Stimulated activated CD8-positive, alpha-beta memory T cell treated with anti-CD3 and anti-CD28 coated beads, Interleukin-12 subunit alpha, Interleukin-12 subunit beta, amount 100 ng/mL, for 4 hours (primary cell): ENCODE results near the gene SLC10A6.
"Not testable (repeated sequence)": the region's sequence is repeated elsewhere in the genome, so short reads cannot be mapped to it uniquely, and the experiment has no call there.

Experiments
- DNase-seq: peaks from one replicate; pipeline ENCODE4 v3.0.0-alpha.2; 2020; ENCODE audit warnings: low read depth

The SLC10A6 gene, protein sequence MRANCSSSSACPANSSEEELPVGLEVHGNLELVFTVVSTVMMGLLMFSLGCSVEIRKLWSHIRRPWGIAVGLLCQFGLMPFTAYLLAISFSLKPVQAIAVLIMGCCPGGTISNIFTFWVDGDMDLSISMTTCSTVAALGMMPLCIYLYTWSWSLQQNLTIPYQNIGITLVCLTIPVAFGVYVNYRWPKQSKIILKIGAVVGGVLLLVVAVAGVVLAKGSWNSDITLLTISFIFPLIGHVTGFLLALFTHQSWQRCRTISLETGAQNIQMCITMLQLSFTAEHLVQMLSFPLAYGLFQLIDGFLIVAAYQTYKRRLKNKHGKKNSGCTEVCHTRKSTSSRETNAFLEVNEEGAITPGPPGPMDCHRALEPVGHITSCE

DNA sequence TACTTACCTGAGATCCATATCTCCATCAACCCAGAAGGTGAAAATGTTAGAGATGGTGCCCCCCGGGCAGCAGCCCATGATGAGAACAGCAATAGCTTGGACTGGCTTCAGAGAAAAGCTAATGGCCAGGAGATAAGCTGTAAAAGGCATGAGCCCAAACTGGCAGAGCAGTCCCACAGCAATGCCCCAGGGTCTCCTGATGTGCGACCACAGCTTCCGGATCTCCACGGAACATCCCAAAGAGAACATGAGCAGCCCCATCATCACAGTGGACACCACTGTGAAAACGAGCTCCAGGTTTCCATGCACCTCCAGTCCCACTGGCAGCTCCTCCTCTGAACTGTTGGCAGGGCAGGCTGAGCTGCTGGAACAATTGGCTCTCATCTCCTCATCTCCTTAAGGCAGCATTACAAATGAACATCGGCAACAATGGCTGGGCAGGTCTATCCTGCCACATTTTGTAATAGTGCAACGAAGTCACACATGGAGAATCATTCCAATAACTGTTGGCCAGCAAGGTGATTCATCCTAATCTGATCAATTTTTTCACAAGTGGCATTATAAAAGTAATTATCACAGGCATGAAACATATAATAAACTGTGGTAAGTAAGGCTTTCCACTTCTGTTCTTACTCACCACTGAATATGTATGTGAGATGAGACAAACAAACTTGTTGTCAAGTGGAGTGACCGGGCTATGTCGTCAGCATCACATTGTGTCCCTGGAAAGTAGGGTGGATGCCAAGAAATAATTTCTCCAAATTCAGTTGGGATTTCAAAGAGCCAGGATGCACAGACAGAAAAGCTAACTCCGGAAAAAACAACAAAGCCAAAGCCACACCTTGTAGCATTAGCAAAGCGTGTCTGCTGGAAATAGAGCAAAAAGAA lies at the start of gene SLC10A6:
SLC10A6 (minus strand) TSS at position 653 of the 888 bp plus-strand sequence; CDS start at position 384, 269 bp downstream.
- DNase-seq = no peak

DNA sequence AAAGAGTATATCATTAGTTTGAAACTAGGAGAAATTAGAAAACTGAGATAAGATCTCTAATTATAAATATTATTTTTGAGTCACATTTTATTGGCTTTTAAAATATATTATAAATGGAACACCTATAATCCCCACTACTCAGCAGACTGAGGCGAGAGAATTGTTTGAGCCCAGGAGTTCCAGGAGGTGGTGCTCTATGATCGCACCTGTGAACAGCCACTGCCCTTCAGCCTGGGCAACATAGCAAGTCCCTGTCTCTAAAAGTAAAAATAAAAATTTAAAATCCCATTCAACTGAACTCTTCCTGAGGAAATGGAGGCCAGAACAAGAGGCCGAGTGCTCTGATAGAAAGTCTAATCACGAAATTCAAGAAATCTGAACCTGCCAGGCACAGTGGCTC lies 49.4 kb upstream of the SLC10A6 start:
- no peak for DNase-seq

DNA sequence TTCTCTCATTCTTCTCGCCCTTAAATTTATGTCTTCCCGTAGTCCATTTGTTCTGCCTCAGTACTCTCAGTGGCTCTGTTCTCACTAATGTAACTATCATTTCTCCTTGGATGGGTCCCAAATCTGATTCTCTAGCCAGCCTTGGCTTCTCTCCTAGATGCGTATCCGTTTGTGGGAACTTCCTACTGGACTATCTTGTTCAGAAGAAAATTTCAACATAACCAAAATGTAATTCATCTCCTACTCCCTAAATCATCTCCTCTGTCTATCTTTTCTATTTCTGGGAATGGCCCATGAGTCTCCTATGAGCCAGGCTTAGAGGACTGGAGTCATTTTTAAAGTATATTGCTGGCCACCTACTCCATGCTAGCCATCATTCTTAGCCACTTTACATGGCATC lies 47.4 kb upstream of the SLC10A6 start:
- DNase-seq = no peak

DNA sequence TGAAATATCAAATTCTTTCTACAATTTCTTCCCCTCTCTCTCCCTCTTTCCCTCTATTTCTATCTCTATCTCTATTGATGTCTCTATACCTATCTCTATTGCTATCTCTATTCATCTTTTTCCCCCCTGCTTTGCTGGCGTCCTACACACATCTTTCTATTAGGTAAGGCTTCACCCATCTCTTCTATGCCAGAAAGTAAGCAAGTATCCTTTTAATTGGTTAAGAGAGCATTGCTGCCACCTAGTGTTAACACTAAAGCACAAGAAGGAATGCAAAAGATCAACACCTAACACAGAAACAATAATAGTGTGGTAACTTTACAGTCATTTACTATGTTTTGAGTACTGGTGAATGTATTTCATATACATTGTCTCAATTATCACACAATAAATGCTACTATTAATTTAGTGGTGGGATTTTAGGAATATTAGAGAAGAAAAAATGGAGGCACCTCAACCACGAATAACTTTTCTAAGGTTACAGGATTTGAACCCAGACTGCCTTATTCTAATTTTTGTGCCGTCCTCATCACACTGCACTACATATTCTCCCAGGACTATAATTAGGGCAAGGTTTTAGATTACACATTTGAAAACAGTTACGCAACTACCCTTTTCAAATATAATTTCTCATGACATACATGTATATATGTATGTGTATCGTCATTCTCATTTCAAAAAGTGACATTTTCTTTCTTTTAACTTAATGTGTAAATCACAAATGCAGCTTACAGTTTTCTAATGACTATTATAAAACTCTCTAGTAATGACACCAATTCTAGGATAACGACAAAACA lies 46.7 kb upstream of the SLC10A6 start:
- DNase-seq = no peak

DNA sequence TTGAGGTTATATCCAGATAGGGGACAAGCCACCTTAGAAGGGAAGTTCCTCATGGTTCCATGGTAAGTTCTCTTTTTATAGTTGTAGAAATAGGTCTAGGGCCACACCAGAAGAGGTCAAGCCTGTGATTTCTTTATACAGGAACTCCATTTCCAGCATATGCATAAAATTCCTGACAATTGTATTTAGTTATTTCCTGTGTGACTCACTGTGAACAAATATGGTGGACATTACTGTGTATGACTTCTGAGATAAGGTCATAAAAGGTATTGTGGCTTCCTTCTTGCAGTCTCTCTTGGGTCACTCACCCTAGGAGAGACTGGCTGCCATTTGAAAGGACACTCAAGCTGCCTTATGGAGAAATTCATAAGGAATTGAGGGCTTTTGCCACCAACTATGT lies 45.3 kb upstream of the SLC10A6 start:
- no peak for DNase-seq

DNA sequence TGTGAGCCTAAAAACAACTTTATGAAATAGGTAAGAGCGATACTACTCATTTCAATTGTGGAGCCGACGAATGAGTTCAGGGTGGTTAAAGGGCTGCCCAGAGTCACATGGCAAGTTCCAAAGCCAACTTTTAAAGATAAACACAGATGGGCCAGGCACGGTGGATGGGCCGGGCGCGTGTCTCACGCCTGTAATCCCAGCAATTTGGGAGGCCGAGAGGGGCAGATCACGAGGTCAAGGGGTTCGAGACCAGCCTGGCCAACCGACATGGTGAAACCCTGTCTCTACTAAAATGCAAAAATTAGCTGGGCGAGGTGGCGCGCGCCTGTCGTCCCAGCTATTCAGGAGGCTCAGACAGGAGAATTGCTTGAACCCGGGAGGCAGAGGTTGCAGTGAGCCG lies 44.0 kb upstream of the SLC10A6 start:
- no peak for DNase-seq

DNA sequence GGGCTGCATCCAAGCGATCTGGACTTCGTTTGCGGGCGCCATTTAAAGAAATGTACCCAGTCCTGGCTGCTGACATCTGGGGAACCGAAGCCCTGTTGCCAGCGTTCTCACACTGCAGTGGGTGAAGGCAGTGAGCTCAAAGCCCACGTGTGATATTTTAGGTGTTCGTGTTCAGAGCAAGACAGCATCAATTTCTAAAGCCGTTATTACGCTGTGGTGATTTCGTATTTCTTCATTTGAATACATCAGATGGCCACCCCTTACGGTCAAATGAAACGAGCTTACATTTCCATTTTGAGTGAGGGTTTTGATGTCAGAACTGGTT lies 43.4 kb upstream of the SLC10A6 start:
- DNase-seq = no peak

DNA sequence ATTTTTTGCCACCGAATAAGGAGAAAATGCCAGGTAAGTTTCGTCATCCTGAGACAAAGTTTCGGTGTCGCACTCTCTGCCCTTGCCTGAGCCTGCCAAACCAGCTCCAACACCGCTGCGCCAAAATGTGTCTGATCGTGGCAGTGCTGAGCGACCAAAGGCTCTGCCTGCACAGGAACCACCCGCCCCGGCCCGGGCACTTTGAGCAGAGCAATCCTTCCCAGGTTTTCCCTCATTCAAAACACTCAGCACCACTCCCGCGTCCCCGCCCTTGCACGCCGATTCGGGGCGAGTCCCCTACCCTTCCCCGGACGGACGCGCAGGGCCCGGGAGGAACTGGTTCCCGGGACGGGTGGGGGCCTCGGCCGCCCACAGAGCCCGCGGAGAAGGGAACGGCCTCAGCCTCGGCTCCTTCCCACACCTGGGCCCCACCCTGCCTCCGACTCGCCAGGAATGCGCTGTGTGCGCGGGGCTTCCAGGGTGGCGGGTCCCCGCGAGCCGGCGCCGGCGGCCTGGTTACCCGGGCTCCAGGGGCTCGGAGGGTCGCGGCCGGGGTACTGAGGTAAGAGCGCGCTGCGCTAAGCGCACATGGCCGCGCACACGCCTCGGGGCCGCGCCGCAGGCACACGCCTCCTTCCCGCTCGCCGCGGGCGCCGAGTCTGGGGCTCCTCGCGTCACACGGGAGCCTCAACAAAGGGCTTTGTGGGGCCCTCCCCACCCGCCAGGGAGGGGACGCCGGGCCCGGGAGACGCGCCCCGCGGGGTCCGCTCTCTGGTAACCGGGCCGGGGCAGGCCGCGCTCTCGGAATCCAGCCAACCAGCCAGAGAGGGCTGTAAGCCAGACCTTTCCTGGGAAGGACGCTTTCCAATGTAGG lies 42.8 kb upstream of the SLC10A6 start, which contains the start of gene C4orf36:
C4orf36 (minus strand) TSS at position 661 of the 874 bp plus-strand sequence. CDS start 902 bp downstream, outside the sequence.
- no peak for DNase-seq

DNA sequence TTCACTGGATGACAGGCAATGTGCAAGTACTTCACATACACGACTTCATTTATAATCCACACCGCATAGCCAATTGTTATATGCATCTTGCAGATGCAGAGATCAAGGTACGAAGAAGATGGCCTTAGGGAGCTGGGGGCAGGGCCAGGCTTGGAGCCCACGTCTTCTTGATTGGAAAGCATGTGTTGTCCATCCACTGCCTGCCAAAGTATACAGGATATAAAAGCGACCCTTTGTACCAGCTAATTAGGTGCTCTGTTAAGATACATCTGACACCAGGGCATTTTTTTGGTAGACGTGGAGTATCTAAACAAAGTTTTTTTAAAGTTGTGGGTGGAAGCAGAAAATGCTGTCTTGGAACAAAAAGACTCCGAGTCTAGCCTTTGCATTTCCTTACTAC lies 41.6 kb upstream of the SLC10A6 start:
- DNase-seq = no peak

DNA sequence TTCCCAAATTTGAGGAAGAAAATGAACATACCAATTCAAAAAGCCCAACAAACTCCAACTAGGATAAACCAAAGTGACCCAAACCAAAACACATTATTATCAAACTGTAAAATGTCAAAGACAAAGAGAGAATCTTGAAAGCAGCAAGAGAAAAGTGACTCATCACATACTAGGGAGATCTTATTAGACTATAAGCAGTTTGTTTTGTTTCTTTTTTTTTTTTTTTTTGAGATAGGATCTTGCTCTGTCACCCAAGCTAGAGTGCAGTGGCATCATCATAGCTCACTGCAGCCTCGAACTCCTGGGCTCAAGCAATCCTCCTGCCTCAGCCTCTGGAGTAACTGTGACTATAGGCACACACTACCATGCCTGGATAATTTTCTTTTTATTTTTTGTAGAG lies 30.5 kb upstream of the SLC10A6 start:
- no peak for DNase-seq

DNA sequence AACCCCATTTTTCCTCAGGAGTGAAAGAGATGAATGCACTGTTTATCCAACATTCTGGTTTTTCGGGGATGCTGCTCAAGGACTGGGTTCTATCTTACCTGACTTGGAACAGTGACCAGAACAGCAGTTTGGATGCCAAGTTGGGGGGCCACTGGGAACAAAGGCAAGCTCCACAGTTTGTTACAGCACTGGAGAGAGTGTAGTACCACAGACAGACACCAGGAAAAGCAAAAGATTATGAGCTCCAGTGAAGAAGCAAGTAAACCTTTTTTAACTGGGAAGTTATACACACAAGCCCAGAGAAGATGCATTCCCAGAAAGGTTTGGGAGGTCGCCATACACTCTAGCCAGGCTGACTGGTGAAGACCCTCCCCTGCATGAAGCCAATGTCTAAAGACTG lies 29.5 kb upstream of the SLC10A6 start:
- no peak for DNase-seq

DNA sequence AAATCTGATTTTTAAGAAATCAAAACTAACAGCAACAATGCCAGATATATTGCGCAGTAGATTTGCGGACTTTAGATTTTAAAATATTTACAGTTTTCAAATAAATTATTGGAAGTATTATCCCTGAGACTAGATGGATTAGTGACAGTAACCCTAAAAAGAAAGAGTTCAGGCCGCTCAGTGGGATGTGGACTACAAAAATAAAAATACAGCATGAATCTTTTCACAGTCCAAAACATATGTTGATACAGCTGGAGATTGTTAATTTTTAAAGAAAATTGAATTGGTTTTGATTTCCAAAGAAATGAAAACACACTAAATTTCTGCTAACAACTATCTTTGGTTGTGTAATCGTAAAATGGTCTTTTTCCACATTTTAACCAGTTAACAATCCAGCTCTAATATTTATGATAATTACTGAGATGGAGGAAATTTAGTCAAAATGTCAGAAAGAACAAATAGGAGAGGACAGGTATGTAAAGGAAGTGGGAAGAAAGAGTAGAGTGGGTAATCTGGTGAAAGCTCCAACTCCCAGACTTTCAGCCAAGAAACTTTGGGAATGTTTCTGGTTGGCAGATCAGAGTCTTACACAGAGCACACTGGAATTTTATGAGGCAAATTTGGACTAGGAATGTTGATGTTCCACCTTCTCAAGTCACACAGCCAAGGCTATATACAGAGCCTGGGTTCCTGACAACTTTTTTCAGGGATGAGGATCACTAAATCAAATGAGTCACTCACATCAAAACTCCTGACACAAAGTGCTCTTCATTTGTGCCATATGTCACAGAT lies 27.9 kb upstream of the SLC10A6 start:
- DNase-seq = no peak

DNA sequence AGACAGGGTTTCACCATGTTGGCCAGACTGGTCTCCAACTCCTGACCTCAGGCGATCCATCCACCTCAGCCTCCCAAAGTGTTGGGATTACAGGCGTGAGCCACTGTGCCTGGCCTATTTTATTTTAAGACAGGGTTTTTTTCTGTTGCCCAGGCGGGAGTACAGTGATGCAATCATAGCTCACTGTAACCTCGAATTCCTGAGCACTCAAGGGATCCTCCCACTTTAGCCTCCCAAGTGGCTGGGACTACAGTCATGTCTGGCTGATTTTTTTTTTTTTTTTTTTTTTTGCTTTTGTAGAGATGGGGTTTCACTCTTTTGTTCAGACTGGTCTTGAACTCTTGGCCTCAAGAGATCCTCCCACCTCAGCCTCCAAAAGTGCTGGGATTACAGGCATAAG lies 26.3 kb upstream of the SLC10A6 start:
- DNase-seq = not testable (repeated sequence)

DNA sequence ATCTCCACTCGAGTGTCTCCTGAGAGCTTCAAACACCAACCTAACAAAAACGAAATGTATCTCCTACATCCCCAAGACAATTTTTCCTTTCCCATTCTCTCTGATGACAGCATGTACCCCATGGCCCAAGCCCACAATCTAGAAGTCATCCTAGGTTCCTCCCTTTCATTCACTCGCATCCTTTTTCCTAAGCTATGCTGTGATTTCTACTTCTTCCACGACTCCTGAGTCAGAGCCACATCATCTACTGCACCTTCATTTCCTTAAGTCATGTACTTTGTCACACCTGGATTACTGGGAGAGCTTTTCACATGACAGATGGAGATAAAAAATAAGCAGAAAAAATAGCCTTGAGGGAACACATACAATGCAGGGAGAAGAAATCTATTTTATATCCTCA lies 23.0 kb upstream of the SLC10A6 start:
- no peak for DNase-seq

DNA sequence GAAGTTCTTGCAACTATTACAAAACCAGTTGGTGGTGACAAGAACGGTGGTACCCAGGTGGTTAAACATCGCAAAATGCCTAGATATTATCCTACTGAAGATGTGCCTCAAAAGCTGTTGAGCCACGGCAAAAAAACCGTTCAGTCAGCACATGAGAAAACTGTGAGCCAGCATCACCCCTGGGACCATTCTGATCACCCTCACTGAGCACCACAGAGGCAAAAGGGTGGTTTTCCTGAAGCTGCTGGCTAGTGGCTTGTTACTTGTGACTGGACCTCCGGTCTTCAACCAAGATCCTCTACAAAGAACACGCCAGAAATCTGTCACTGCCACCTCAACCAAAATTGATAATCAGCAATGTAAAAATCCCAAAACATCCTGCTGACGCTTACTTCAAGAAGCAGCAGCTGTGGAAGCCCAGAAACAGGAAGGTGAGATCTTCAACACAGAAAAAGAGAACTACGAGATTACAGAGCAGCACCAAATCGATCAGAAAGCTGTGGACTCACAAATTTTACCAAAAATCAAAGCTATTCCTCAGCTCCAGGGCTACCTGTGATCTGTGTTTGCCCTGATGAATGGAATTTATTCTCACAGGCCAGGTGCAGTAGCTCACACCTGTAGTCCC lies 21.4 kb upstream of the SLC10A6 start:
- no peak for DNase-seq

DNA sequence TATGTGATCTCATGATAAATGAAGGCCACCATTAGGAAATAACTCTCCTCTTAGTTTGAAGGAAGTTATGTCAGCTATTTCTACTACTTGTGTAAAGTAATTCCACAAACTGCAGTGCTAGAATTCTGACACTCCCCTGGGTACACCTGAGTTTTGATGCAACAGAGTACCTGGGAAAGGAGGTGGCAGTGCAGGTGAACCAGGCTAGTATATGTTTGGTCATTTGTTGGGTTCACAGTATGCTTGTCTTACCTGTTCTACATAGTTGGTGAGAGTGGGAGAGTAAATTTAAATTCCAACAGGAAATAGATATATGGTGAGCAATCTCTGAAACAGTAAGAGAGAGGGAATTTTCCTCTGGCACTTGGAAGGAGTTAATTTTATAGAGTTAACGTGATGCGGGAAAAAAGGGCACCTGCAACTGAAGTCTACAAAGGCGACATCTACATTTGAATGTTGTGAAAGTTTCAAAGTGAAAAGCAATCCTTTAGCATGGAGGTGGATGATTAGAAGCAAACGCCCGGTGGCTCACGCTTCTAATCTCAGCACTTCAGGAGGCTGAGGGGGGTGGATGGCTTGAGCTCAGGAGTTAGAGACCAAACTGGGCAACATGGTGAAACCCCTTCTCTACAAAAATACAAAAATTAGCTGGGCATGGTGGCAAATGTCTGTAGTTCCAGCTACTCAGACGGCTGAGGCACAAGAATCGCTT lies 8.3 kb upstream of the SLC10A6 start:
- no peak for DNase-seq

DNA sequence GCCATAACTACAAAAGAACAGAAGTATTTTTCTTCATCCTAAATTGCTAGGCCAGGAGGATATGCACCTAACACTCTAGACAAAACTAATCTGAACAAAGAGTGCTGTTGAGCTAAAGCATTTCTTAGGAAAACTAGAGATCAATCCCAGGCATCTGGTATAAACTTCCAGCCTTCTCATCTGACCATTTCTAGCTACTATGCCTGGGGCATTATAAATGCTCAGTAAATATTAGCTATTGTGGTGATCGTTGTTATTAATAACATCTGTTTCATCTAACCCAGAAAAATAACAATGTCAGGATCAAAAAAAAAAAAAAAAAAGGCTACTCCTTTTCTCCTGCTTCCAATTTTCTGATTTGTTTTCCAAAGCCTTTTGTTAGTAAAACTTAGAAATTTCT lies 7.7 kb upstream of the SLC10A6 start:
- no peak for DNase-seq

DNA sequence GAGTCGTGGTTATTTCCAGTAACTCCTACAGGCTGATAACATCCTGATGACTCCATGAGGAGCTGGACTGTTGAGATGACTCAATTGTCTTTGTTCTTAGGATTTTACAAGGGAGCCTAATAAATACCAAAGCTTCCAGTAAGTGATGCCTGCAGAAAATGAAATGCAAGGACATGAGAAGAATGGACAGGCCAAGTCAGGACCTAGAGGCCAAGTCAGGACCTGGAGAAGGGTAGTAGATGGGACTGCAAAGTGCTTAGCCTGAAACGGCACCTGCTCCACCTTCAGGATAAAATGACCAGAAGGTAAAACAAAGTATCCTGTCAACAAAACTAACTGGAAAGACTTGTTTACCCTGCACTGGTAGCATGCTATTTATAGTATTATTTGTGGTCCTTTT lies 6.4 kb upstream of the SLC10A6 start:
- no peak for DNase-seq

DNA sequence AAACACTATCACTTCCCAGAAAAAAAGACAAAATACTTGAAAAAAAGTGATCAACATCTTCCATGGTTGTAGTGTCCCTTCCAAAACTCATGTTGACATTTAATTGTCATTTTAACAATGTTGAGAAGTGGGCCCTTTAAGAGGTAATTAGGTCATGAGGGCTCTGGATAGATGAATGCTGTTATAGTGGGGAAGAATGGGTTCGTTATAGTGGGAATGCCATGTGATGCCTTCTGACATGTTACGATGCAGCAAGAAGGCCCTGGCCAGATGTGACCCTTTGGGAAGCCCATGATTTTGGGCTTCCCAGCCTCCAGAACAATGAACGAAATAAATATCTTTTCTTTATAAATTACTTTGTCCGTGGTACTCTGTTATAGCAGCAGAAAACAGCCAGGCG lies 4.0 kb upstream of the SLC10A6 start:
- DNase-seq = no peak

DNA sequence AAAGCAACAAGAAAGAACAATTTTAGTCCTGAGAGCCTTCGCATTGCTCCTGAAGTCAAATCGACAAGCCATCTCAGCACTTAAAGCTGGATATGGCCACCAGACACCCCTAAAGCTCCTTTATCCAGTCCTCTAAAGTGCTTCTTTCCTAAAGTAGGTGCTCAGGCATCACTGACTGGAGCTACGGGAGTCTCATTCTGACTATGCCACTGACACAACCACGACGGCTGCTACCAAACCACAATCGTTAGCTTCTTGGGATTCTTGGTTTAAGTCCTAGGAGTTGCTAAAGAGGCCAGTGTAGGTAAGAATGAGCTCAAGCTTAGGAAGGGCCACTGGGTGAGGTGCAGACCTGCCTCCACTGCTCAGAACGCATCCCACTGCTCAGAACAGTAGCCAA lies 1.0 kb downstream of the SLC10A6 start:
- DNase-seq = no peak
